Mesodermal cell (in vitro differentiated cells): ENCODE measurements around the gene TTLL7.

Source experiments
- H3K27ac ChIP-seq: 2 replicates; pipeline ENCODE4 v1.7.0; 2013; ENCODE audit warnings: mild to moderate bottlenecking, low read depth, low read length, moderate library complexity; ENCODE audit not compliant: severe bottlenecking
- H3K36me3 ChIP-seq: 2 replicates; pipeline ENCODE4 v1.7.1; 2013; ENCODE audit warnings: mild to moderate bottlenecking, low read length, moderate library complexity; ENCODE audit not compliant: control insufficient read depth, insufficient read depth
- H3K4me1 ChIP-seq: one replicate; pipeline ENCODE4 v1.7.1; 2013; ENCODE audit warnings: mild to moderate bottlenecking, low read length; ENCODE audit not compliant: insufficient read depth, control insufficient read depth, poor library complexity, severe bottlenecking
- H3K4me3 ChIP-seq: 2 replicates; pipeline ENCODE4 v1.7.0; 2013; ENCODE audit warnings: low read length, control low read depth, mild to moderate bottlenecking; ENCODE audit not compliant: insufficient read depth, poor library complexity, severe bottlenecking; ENCODE audit errors: extremely low read depth
- H3K9me3 ChIP-seq: 2 replicates; pipeline ENCODE4 v1.7.1; 2013; ENCODE audit warnings: mild to moderate bottlenecking, low read length, moderate library complexity; ENCODE audit not compliant: control insufficient read depth
- WGBS, 2 experiments: methylation state at CpG; one replicate each; pipeline ENCODE4 v1.1.5; 2013; ENCODE audit warnings: missing lambda C conversion rate in 2 of 2; ENCODE audit not compliant: insufficient coverage in 2 of 2; 5-methylcytosine and 5-hydroxymethylcytosine counted together

The TTLL7 gene

GRCh38 chr1:83932281-83932680 is 66.7 kb downstream of the TTLL7 start:
- no peaks in the 10 kb centered on the region for H3K4me1 ChIP-seq
- no peaks in the 10 kb centered on the region for H3K9me3 ChIP-seq
- no peak overlapping the region for H3K27ac ChIP-seq
- no CpG with 5 or more reads among the region's 4 CpGs for WGBS, 2 experiments
- no peak overlapping the region for H3K4me3 ChIP-seq
- no peaks in the 10 kb centered on the region for H3K36me3 ChIP-seq

DNA sequence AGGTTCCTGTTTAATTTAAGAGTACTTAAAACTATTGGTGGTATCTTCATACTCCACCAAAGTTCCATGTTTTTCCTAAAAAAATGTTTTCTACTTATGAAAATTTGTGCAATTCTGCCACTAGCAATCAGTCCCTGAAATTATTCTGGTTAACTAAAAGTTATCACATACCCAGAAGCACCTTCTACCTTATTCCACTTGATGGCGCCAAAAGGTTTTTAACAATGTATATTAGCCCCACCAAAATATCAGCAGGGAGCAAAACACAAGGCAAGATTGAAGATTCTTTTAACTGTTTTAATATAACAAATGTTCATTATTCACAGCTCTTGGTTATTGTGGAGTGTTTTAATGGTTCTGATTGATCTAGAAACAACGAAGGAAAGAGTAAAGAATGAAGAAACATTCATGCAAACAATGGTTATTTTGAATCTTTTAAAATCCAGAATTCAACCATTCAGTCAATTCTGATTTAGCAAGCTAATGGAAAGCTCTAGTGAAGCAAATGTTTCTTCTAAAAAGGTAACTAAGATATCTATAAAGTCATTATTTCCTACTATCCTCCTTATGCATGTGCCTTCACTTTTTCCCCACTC is 67.2 kb downstream of the TTLL7 start:
- no peak overlapping the region for H3K4me3 ChIP-seq
- no peaks in the 10 kb centered on the region for H3K36me3 ChIP-seq
- no CpG with 5 or more reads among the region's 2 CpGs for WGBS, 2 experiments

DNA sequence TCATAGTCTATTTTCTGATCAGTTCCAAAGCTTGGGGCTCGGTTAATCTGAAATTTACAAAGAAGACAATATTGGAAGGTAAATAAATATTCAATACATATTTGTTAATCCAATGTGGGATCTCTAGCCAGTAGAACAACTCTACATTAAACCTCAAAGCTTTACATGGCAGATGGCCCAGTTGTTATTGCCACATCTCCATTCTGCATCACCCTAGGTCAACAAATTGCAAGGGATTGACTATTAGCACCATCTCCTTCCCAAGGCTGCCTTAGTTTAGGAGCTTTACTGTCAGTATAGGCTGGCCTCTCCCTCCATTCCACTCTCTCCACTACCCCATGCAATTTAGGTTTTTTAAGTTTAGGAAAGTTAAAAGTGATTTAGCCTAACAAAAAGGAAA is 69.7 kb downstream of the TTLL7 start:
- H3K9me3 ChIP-seq, result no peaks in the 10 kb centered on the region
- H3K27ac ChIP-seq, result no peak overlapping the region
- no CpG with 5 or more reads among the region's 1 CpG for WGBS, 2 experiments
- H3K4me1 ChIP-seq, result no peaks in the 10 kb centered on the region
- H3K4me3 ChIP-seq, result no peak overlapping the region
- H3K36me3 ChIP-seq, result no peaks in the 10 kb centered on the region

More for the DNA sequence above, 67.2 kb downstream of the TTLL7 start:
- H3K27ac ChIP-seq, result no peak overlapping the region
- no peaks in the 10 kb centered on the region for H3K4me1 ChIP-seq
- no peaks in the 10 kb centered on the region for H3K9me3 ChIP-seq

- Histone ChIP-seq H3K9me3 (no peaks in the 10 kb centered on the region), H3K4me3 (no peak overlapping the region), H3K4me1 (no peaks in the 10 kb centered on the region), H3K27ac (no peak overlapping the region), H3K36me3 (no peaks in the 10 kb centered on the region)
These were observed 70.5 kb downstream of the TTLL7 start for GRCh38 chr1:83928396-83928795.

DNA sequence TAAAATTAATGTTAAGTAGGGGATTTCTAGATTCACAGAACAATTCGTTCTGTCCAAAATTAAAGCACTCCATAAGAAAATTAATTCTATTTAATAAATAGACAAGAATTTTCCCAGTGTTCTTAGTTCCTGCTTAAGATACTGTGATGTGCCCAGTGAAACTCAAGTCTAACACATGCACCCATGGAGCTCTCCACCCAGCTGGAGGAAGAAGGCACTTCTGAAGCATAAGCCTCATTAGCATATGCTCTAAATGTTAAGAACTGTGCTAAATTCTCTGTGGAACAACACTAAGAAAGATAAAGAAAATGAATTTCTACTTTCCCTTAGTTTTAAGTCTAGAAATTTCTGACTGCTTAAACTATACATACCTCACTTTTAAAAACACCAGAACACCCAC is 71.2 kb downstream of the TTLL7 start:
- Histone ChIP-seq H3K9me3 (no peaks in the 10 kb centered on the region), H3K27ac (no peak overlapping the region), H3K4me3 (no peak overlapping the region), H3K36me3 (no peaks in the 10 kb centered on the region), H3K4me1 (no peaks in the 10 kb centered on the region)
- WGBS, 2 experiments, result no CpG with 5 or more reads among the region's 1 CpG

DNA sequence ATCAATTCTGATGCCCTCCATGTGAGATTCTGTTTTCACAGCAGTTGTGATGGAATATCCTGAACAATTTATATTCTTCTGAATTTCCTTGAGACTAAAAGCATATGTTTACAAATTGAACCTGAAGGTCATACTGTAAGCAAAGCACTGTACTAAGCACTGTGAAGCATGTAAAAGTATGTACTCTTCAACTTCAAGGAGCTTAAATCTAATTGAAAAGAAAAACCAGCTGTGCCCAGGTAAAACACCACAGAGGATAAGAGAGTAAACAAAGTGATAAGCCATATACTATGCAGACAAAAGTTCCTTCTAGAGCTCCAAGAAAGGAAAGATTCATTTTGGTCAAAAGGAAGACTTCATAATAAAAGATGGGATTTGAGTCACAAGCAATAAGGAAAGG is 71.9 kb downstream of the TTLL7 start:
- Histone ChIP-seq H3K4me3 (no peak overlapping the region), H3K36me3 (no peaks in the 10 kb centered on the region)

GRCh38 chr1:83923553-83923952 is 75.4 kb downstream of the TTLL7 start:
- no peaks in the 10 kb centered on the region for H3K9me3 ChIP-seq
- peaks cover 8% of the 10 kb centered on the region for H3K4me1 ChIP-seq
- 79 to 100% methylated on average over 1 to 2 of the region's 2 CpGs for WGBS, 2 experiments
- no peak overlapping the region for H3K27ac ChIP-seq
- no peaks in the 10 kb centered on the region for H3K36me3 ChIP-seq
- no peak overlapping the region for H3K4me3 ChIP-seq

More for the DNA sequence above, 71.9 kb downstream of the TTLL7 start:
- Histone ChIP-seq H3K27ac (no peak overlapping the region), H3K9me3 (no peaks in the 10 kb centered on the region), H3K4me1 (no peaks in the 10 kb centered on the region)

GRCh38 chr1:83922431-83922830 is 76.5 kb downstream of the TTLL7 start:
- H3K27ac ChIP-seq, result no peak overlapping the region
- peaks cover 8% of the 10 kb centered on the region for H3K4me1 ChIP-seq
- no peaks in the 10 kb centered on the region for H3K36me3 ChIP-seq
- no CpG with 5 or more reads among the region's 1 CpG for WGBS, 2 experiments
- no peaks in the 10 kb centered on the region for H3K9me3 ChIP-seq
- no peak overlapping the region for H3K4me3 ChIP-seq

DNA sequence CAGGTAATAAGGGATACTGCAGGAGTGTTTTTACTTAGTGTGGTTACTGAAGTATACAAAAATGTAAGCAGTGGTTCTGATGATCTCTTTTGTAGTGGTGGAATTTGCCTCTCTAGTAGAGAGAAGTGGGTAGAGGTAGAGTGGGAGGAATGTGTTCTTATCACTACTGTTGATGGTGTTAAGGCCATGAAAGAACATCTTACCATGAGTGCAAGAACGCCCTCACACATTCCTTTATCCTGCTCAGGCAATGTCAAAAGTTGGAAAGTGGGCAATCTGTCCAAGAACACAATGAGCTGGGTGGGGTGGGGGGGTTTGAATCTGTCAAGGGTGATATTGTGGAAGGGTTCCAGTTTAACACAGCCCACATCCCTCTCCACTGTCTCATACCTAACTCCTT is 78.6 kb downstream of the TTLL7 start:
- Histone ChIP-seq H3K4me3 (no peak overlapping the region), H3K27ac (no peak overlapping the region), H3K9me3 (no peaks in the 10 kb centered on the region), H3K4me1 (peaks cover 8% of the 10 kb centered on the region), H3K36me3 (no peaks in the 10 kb centered on the region)
- no CpG with 5 or more reads among the region's 1 CpG for WGBS, 2 experiments

- no CpG with 5 or more reads among the region's 1 CpG for WGBS, 2 experiments
These were observed 79.1 kb downstream of the TTLL7 start for GRCh38 chr1:83919872-83920271.

GRCh38 chr1:83918688-83919285 is 80.1 kb downstream of the TTLL7 start:
- H3K27ac ChIP-seq, result no peak overlapping the region
- H3K4me3 ChIP-seq, result no peak overlapping the region
- H3K4me1 ChIP-seq, result peaks cover 8% of the 10 kb centered on the region
- peaks cover 5% of the 10 kb centered on the region for H3K36me3 ChIP-seq
- WGBS, 2 experiments, result 0 to 67% methylated on average over 1 of the region's 2 CpGs
- H3K9me3 ChIP-seq, result peaks cover 4% of the 10 kb centered on the region

More at GRCh38 chr1:83919872-83920271, 79.1 kb downstream of the TTLL7 start:
- Histone ChIP-seq H3K4me3 (no peak overlapping the region), H3K9me3 (peaks cover 1% of the 10 kb centered on the region), H3K4me1 (peaks cover 8% of the 10 kb centered on the region), H3K27ac (no peak overlapping the region), H3K36me3 (peaks cover 2% of the 10 kb centered on the region)
